H1 (cell line): ENCODE results near the gene USP1.

Experiments used
- EZH2 ChIP-seq: fragments of 200-600 bp; sonication (generic); IDR thresholded peaks from 2 replicates; pipeline ENCODE4 v1.7.1; 2012; ENCODE audit warnings: low read depth, mild to moderate bottlenecking, moderate library complexity, low read length, inconsistent platforms; ENCODE audit not compliant: severe bottlenecking
- MAFK ChIP-seq: IDR thresholded peaks from 2 replicates; pipeline ENCODE4 v1.6.1; 2012; ENCODE audit warnings: low read depth, mild to moderate bottlenecking, improper control_type of control experiment, low read length
- NANOG ChIP-seq: IDR thresholded peaks from 2 replicates; pipeline ENCODE4 v1.6.1; 2011; ENCODE audit warnings: low read length, low read depth, mild to moderate bottlenecking, inconsistent platforms; ENCODE audit not compliant: insufficient read depth, poor library complexity, severe bottlenecking
- POLR2A ChIP-seq, 2 experiments: IDR thresholded peaks; 1 replicate in 1 of 2; 2 replicates in 1 of 2; pipeline ENCODE4 v1.6.1; 2011; ENCODE audit warnings: low read depth in 2 of 2, low read length in 2 of 2, mild to moderate bottlenecking in 2 of 2; ENCODE audit errors: control extremely low read depth in 1 of 2
- POLR2AphosphoS5 ChIP-seq: IDR thresholded peaks from 2 replicates; pipeline ENCODE4 v1.6.1; 2011; ENCODE audit warnings: low read depth, low read length
- RAD21 ChIP-seq, 2 experiments: IDR thresholded peaks in 1 of 2; conservative IDR thresholded peaks in 1 of 2; 2 replicates each; pipeline ENCODE4 v1.6.1; 2011; ENCODE audit warnings: low read depth in 2 of 2, low read length in 2 of 2, improper control_type of control experiment in 1 of 2, inconsistent platforms in 1 of 2, mild to moderate bottlenecking in 1 of 2, moderate library complexity in 1 of 2
- TAF1 ChIP-seq: IDR thresholded peaks from 2 replicates; pipeline ENCODE4 v1.6.1; 2011; ENCODE audit warnings: mild to moderate bottlenecking, low read depth, low read length
- TF ChIP-seq, protein P1 (sequence below): IDR thresholded peaks from 2 replicates; pipeline ENCODE4 v1.6.1; 2011; ENCODE audit warnings: low read length, improper control_type of control experiment
- TF ChIP-seq, protein P2 (sequence below), 3 experiments: IDR thresholded peaks; 1 replicate in 2 of 3; 2 replicates in 1 of 3; pipeline versions ENCODE4 v1.5.1 to v1.6.1; 2011; ENCODE audit warnings: low read length in 3 of 3, mild to moderate bottlenecking in 3 of 3, inconsistent platforms in 2 of 3, low read depth in 1 of 3, moderate library complexity in 1 of 3; ENCODE audit not compliant: insufficient read depth in 1 of 3; ENCODE audit errors: control extremely low read depth in 1 of 3
- TF ChIP-seq, protein P3 (sequence below): IDR thresholded peaks from 2 replicates; pipeline ENCODE4 v1.6.1; 2012; ENCODE audit warnings: inconsistent platforms

DNA sequence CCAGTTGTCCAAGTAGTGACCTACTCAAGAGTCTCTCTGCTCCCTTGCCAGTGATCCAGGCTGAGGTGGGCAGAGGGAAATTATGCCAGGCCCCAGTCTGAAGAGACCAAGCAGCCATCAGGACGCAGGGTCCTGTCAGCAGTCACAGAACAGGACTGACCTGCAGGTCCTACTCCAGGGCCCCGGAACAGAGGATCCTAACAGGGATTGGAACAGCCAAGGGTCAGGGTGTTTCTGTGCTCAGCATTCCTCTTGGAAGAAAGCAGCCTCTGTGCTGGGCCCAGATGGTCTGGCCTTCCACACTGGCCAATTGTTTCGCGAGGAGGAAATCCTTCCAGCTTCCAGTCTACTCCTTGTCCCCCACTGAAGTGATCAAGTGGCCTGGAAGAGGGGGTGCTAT lies 41.6 kb upstream of the USP1 start:
- no peak for TF ChIP-seq RAD21 (IDR thresholded peaks at IDR 0.05 in 1 of 2, conservative IDR thresholded peaks at IDR 0.05 in 1 of 2; ENCODE audit: low read depth in 2 of 2, low read length in 2 of 2)
- TF ChIP-seq TAF1, result no peak
- no peak for TF ChIP-seq POLR2A (IDR thresholded peaks at IDR 0.05; ENCODE audit: control extremely low read depth in 1 of 2, low read depth in 2 of 2, low read length in 2 of 2)
- TF ChIP-seq, protein P1, sequence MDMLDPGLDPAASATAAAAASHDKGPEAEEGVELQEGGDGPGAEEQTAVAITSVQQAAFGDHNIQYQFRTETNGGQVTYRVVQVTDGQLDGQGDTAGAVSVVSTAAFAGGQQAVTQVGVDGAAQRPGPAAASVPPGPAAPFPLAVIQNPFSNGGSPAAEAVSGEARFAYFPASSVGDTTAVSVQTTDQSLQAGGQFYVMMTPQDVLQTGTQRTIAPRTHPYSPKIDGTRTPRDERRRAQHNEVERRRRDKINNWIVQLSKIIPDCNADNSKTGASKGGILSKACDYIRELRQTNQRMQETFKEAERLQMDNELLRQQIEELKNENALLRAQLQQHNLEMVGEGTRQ, result no peak
- no peak for TF ChIP-seq POLR2AphosphoS5
- TF ChIP-seq, protein P2, sequence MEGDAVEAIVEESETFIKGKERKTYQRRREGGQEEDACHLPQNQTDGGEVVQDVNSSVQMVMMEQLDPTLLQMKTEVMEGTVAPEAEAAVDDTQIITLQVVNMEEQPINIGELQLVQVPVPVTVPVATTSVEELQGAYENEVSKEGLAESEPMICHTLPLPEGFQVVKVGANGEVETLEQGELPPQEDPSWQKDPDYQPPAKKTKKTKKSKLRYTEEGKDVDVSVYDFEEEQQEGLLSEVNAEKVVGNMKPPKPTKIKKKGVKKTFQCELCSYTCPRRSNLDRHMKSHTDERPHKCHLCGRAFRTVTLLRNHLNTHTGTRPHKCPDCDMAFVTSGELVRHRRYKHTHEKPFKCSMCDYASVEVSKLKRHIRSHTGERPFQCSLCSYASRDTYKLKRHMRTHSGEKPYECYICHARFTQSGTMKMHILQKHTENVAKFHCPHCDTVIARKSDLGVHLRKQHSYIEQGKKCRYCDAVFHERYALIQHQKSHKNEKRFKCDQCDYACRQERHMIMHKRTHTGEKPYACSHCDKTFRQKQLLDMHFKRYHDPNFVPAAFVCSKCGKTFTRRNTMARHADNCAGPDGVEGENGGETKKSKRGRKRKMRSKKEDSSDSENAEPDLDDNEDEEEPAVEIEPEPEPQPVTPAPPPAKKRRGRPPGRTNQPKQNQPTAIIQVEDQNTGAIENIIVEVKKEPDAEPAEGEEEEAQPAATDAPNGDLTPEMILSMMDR (IDR thresholded peaks at IDR 0.05; ENCODE audit: control extremely low read depth in 1 of 3, insufficient read depth in 1 of 3, low read depth in 1 of 3, low read length in 3 of 3), result no peak
- TF ChIP-seq, protein P3, sequence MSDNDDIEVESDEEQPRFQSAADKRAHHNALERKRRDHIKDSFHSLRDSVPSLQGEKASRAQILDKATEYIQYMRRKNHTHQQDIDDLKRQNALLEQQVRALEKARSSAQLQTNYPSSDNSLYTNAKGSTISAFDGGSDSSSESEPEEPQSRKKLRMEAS, result no peak
- no peak for TF ChIP-seq MAFK
- no peak for TF ChIP-seq EZH2
- TF ChIP-seq NANOG, result no peak
